ENCODE measurements around the gene ST7L. TPM values are rescaled to one million over a fixed set of nuclear protein-coding genes. Genes with fewer than 3 reads are reported as not detected.

The ST7L gene
- total RNA-seq, 1 donor: 18.5 TPM

- Histone ChIP-seq H3K9me3 (ENCODE audit: low read depth, low read length) (no peaks in the 10 kb centered on the region), H2AFZ (ENCODE audit: low read length) (no peak overlapping the region), H3K36me3 (ENCODE audit: insufficient read depth, low read length) (peaks cover 12% of the 10 kb centered on the region), H4K20me1 (ENCODE audit: insufficient read depth, low read length) (no peaks in the 10 kb centered on the region), H3K27ac (ENCODE audit: low read depth, low read length) (no peak overlapping the region), H3K4me3 (ENCODE audit: insufficient read depth, low read length) (no peak overlapping the region), H3K27me3 (ENCODE audit: insufficient read depth, low read length) (no peaks in the 10 kb centered on the region), H3K4me1 (ENCODE audit: insufficient read depth, low read length) (no peaks in the 10 kb centered on the region), H3K79me2 (ENCODE audit: insufficient read depth, low read length) (no peaks in the 10 kb centered on the region), H3K4me2 (ENCODE audit: insufficient read depth, low read length) (no peak overlapping the region)
- TF ChIP-seq CTCF (IDR thresholded peaks at IDR 0.05; ENCODE audit: extremely low read depth, low read depth, low read length): no peak
- no peak for DNase-seq (ENCODE audit: insufficient read length, low spot score, missing footprints)
Measured at GRCh38 chr1:112564081-112564480, 54.9 kb downstream of the ST7L start.

GRCh38 chr1:112563341-112563740, 55.6 kb downstream of the ST7L start:
- no peak for DNase-seq (ENCODE audit: insufficient read length, low spot score, missing footprints)
- H3K27me3 ChIP-seq (ENCODE audit: insufficient read depth, low read length): no peaks in the 10 kb centered on the region
- no peak for TF ChIP-seq CTCF (IDR thresholded peaks at IDR 0.05; ENCODE audit: extremely low read depth, low read depth, low read length)
- no peaks in the 10 kb centered on the region for H3K79me2 ChIP-seq (ENCODE audit: insufficient read depth, low read length)
- H3K4me3 ChIP-seq (ENCODE audit: insufficient read depth, low read length): no peak overlapping the region
- no peaks in the 10 kb centered on the region for H3K9me3 ChIP-seq (ENCODE audit: low read depth, low read length)
- H3K36me3 ChIP-seq (ENCODE audit: insufficient read depth, low read length): peaks cover 9% of the 10 kb centered on the region
- no peak overlapping the region for H3K27ac ChIP-seq (ENCODE audit: low read depth, low read length)
- H3K4me1 ChIP-seq (ENCODE audit: insufficient read depth, low read length): no peaks in the 10 kb centered on the region
- no peaks in the 10 kb centered on the region for H4K20me1 ChIP-seq (ENCODE audit: insufficient read depth, low read length)
- no peak overlapping the region for H2AFZ ChIP-seq (ENCODE audit: low read length)
- no peak overlapping the region for H3K4me2 ChIP-seq (ENCODE audit: insufficient read depth, low read length)

GRCh38 chr1:112558634-112559033, 60.3 kb downstream of the ST7L start:
- Histone ChIP-seq H3K4me1 (ENCODE audit: insufficient read depth, low read length) (no peaks in the 10 kb centered on the region), H3K79me2 (ENCODE audit: insufficient read depth, low read length) (no peaks in the 10 kb centered on the region), H3K4me2 (ENCODE audit: insufficient read depth, low read length) (no peak overlapping the region), H2AFZ (ENCODE audit: low read length) (no peak overlapping the region), H3K27me3 (ENCODE audit: insufficient read depth, low read length) (no peaks in the 10 kb centered on the region), H3K27ac (ENCODE audit: low read depth, low read length) (no peak overlapping the region), H4K20me1 (ENCODE audit: insufficient read depth, low read length) (no peaks in the 10 kb centered on the region), H3K4me3 (ENCODE audit: insufficient read depth, low read length) (no peak overlapping the region), H3K36me3 (ENCODE audit: insufficient read depth, low read length) (peaks cover 6% of the 10 kb centered on the region), H3K9me3 (ENCODE audit: low read depth, low read length) (no peaks in the 10 kb centered on the region)
- no peak for TF ChIP-seq CTCF (IDR thresholded peaks at IDR 0.05; ENCODE audit: extremely low read depth, low read depth, low read length)
- DNase-seq (ENCODE audit: insufficient read length, low spot score, missing footprints): no peak

- Histone ChIP-seq H3K27me3 (ENCODE audit: insufficient read depth, low read length) (no peaks in the 10 kb centered on the region), H3K9me3 (ENCODE audit: low read depth, low read length) (no peaks in the 10 kb centered on the region), H2AFZ (ENCODE audit: low read length) (no peak overlapping the region), H3K4me1 (ENCODE audit: insufficient read depth, low read length) (no peaks in the 10 kb centered on the region), H3K27ac (ENCODE audit: low read depth, low read length) (peak overlapping the region; percentile 25), H3K4me2 (ENCODE audit: insufficient read depth, low read length) (no peak overlapping the region), H3K79me2 (ENCODE audit: insufficient read depth, low read length) (no peaks in the 10 kb centered on the region), H3K4me3 (ENCODE audit: insufficient read depth, low read length) (no peak overlapping the region), H3K36me3 (ENCODE audit: insufficient read depth, low read length) (peaks cover 6% of the 10 kb centered on the region), H4K20me1 (ENCODE audit: insufficient read depth, low read length) (no peaks in the 10 kb centered on the region)
- DNase-seq (ENCODE audit: insufficient read length, low spot score, missing footprints): no peak
- TF ChIP-seq CTCF (IDR thresholded peaks at IDR 0.05; ENCODE audit: extremely low read depth, low read depth, low read length): no peak
Measured at GRCh38 chr1:112557385-112557784, 61.6 kb downstream of the ST7L start.

Data from osteoblast (primary cell).